ENCODE data around the gene CXorf51A.
"Not testable (repeated sequence)": the region's sequence is repeated elsewhere in the genome, so short reads cannot be mapped to it uniquely, and the experiment has no call there.

Gene CXorf51A

DNA sequence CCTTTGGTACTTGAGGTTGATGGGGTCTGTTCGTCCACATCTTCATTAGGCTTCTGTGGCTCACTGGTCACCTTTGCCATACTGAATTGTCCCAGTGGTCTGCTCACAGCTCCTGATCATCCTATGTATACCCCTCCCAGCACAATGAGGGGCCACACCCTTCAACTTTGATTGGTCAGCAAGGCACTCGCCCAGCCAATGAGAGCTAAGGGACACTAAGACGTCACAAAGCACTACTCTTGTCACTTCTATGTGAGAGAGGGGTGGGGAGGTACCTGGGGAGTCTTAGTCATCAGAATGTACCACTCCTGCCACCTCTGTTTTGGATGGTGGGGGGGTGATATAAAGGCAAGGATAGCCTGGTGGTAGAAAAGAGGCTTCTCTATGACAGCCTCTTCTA, at the start of gene CXorf51A:
Gene CXorf51A (minus strand): TSS at position 101 of the 400 bp plus-strand sequence. CDS start 21 bp downstream, at position 80.
- not testable (repeated sequence) for DNase-seq (ENCODE audit: low read depth)

DNA sequence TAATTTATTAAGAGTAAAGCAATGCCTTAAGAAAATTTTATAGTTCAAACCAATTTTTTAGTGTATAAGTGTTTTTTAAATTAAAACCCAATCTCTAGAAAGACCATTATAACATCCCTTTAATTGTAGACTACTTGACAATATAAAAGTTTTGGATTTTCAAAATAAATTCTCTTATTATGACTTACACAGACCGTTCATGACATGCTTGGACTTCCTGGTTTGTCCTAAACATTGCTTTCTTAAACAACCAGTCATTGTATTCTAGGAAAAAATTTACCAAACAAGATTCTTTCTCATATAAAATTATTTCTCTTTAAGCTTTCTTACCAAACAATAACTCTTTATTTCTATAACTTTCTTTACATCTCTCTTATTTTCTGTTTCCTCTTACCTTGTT, 49.0 kb upstream of the CXorf51A start:
- DNase-seq (ENCODE audit: low read depth): no peak

- DNase-seq (ENCODE audit: low read depth): no peak
Measured at GRCh38 chrX:146854281-146854680, 39.7 kb upstream of the CXorf51A start.

DNA sequence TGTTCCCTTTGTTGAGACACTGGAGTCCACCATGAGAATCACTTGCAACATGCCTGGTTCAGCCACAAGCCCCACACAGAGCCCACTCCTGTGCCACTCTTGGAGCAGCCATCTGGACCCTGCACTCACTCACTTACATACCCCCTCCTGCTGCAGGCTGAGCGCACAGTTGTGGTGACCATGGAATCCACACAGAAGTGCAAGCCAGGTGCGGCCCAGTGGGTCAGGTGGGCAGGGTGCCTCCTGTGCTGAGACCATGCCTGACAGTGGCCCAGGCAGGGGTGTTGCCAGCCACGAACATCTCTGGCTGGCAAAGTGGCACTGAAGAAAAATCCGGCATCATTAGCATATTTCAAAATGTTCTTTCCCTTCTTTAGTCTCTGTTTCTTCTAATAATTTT, 17.4 kb upstream of the CXorf51A start:
- no peak for DNase-seq (ENCODE audit: low read depth)

DNA sequence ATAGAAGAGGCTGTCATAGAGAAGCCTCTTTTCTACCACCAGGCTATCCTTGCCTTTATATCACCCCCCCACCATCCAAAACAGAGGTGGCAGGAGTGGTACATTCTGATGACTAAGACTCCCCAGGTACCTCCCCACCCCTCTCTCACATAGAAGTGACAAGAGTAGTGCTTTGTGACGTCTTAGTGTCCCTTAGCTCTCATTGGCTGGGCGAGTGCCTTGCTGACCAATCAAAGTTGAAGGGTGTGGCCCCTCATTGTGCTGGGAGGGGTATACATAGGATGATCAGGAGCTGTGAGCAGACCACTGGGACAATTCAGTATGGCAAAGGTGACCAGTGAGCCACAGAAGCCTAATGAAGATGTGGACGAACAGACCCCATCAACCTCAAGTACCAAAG, 5.1 kb downstream of the CXorf51A start, which contains the start of gene CXorf51B:
Gene CXorf51B (plus strand): TSS at position 301 of the 400 bp plus-strand sequence. CDS start 21 bp downstream, at position 322.
- not testable (repeated sequence) for DNase-seq (ENCODE audit: low read depth)

Measured in activated T-cell treated with anti-CD3 and anti-CD28 coated beads for 24 hours (primary cell).